CD4-positive, alpha-beta T cell treated with Interleukin-15 for 4 hours (primary cell): Measurements from ENCODE around the gene ZBTB25.

ENCODE experiments used
- DNase-seq: peaks from one replicate; pipeline ENCODE4 v3.0.0-alpha.2; 2020; ENCODE audit warnings: low spot score

ZBTB25 gene

DNA sequence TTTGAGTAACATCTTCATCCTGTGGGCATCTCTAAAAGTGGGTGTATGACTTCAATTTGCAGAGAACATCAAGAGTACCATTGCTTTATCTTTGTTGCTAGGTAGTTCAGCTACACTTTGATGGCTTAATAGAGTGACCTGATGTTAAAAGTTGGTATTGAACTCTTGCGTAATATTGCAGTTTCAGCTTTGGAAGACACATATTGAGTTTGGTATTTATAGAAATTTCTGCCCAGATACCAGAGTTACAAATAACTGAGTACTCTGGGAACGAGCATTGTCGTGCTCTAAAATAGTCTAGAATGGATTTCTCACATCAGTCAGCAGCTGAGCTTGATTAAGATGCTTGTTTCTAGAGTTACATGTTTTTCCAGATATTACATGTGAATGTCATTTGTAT is 63.1 kb downstream of the ZBTB25 start:
- no peak for DNase-seq

- DNase-seq: no peak
Observed at GRCh38 chr14:64439141-64439540, 64.5 kb downstream of the ZBTB25 start.

GRCh38 chr14:64438181-64438841 is 65.3 kb downstream of the ZBTB25 start:
- DNase-seq: peak; percentile 19

DNA sequence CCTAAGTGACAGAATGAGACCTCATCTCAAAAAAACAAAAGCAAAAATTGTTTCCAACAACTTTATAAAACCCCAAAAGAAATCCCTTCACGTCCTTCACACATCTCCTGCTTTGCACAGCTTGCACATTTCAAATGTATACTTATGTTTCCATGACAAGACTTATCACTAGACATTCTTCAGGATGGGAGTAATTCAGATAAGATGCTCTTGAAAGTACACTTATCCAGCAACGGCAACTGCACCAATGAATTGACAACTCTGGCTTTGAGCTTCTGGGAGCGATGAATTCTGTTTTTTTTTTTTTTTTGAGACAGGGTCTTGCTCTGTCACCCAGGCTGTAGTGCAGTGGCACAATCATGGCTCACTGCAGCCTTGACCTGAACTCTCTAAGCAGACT is 69.1 kb downstream of the ZBTB25 start:
- DNase-seq: no peak

- DNase-seq: no peak
Observed at GRCh38 chr14:64423987-64424386, 79.7 kb downstream of the ZBTB25 start.

- DNase-seq: no peak
Observed at GRCh38 chr14:64422756-64423155, 80.9 kb downstream of the ZBTB25 start.

GRCh38 chr14:64422005-64422404 is 81.6 kb downstream of the ZBTB25 start:
- DNase-seq: no peak

- no peak for DNase-seq
Observed at GRCh38 chr14:64421166-64421565, 82.5 kb downstream of the ZBTB25 start.

DNA sequence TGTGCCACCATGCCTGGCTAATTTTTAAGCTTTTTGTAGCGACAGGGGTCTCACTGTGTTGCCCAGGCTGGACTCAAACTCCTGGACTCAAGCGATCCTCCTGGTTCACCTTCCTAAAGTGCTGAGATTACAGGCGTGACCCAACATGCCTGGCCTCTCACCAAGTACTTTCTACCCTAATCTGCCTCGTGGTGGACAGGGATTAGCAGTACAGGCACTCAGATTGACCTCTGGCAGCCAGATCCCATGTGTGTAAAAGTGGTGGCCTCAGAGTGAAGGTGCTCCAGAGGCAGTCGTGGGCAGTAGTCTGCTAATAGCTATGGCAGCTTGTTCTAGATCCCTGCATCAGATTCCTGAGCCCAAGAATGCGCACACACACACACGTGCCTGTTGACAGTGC is 84.6 kb downstream of the ZBTB25 start:
- DNase-seq: no peak

- DNase-seq: no peak
Observed at GRCh38 chr14:64417771-64418125, 85.9 kb downstream of the ZBTB25 start.

DNA sequence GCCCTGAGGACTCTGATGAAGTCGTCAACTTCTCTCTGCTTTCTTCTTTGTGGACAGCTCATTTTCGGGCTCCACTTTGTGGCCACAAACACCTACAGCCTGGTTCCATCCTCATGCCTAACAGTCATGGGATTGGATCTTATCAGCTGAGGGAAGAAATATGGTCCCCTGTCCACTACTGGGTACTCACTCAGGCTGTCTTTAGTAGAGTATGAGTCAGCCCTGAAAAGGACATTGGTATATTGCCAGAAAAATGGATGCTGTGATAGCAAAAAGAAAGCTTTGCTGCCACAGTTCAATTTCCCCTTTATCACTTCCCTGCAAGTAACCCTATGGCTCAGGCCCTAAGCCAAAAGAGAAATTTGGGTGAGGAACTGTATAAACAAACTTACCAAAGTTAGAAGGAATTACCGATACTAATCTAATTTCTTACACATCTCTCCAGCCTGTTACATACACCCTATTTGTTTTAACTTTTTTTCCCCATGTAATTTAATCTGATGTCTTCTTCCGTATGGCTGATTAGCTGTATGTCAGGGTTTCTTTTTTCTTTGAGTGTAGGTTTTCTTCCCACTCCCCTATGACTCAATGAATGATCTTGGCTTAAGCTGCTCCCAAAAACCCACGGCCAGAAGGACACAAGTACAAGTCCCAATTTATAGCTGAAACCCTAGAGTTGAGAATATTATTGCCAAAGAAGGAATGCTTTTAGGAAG is 86.4 kb downstream of the ZBTB25 start:
- DNase-seq: no peak

- no peak for DNase-seq
Observed at GRCh38 chr14:64416348-64416932, 87.2 kb downstream of the ZBTB25 start.

DNA sequence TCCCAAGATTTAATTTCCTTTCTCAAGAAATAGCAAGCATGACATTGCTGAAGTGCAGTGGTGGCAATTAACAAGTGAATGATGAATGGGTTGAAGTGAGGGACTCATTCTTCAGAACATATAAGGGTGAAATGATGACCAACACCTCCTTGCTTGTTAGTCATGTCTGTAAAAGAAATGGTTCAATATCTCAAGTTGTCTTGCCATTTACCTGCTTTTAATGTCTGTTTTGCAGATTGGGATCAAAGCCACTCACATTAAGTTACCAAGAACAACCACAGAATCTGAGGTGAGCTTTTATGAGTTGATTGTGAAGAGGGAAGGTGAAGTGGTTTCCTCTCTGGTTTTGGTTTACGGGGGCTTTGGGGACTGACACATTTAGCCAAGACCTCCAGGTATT is 91.4 kb downstream of the ZBTB25 start:
- no peak for DNase-seq

GRCh38 chr14:64411001-64411400 is 92.6 kb downstream of the ZBTB25 start:
- DNase-seq: no peak

- no peak for DNase-seq
Observed at GRCh38 chr14:64410084-64410774, 93.4 kb downstream of the ZBTB25 start.

- DNase-seq: no peak
Observed at GRCh38 chr14:64409126-64409920, 94.3 kb downstream of the ZBTB25 start.

GRCh38 chr14:64407329-64407728 is 96.3 kb downstream of the ZBTB25 start:
- DNase-seq: no peak

DNA sequence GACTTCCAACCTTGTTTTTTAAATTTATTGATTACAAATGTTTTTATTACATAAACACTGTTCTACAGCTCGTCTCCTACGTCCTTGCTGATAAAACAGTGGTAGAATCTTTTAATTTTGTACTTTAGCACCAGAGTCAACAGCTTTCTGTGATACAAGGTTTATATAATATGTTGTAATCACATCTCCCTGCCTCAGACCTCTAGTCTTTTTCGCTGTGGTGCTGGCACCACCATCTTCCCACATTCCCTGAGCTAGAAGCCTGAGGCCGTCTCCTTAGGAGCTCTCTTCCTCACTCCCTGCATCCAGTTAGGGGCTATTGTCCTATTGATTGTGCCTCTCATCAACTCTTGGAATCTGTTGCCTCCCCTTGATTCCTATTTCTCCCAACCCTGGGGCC is 98.3 kb downstream of the ZBTB25 start:
- DNase-seq: no peak

DNA sequence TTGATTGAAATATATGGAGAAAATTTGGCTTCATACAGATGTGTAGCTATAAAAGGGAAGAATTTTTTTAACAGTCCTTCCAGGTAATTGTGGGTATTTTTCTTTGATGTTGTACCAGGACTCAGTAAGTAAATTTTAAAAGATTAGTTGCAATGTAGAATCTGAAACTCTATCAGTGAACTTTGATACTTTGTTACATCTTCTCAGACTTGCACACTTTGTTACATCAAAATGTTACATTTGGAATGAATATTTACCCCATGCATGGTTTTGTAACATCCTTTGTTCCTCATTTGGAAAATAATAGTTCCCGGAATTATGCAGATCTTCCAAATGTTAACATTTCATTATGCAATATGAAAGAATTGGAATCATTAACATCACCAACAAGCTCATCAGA is 101.7 kb downstream of the ZBTB25 start:
- DNase-seq: no peak

DNA sequence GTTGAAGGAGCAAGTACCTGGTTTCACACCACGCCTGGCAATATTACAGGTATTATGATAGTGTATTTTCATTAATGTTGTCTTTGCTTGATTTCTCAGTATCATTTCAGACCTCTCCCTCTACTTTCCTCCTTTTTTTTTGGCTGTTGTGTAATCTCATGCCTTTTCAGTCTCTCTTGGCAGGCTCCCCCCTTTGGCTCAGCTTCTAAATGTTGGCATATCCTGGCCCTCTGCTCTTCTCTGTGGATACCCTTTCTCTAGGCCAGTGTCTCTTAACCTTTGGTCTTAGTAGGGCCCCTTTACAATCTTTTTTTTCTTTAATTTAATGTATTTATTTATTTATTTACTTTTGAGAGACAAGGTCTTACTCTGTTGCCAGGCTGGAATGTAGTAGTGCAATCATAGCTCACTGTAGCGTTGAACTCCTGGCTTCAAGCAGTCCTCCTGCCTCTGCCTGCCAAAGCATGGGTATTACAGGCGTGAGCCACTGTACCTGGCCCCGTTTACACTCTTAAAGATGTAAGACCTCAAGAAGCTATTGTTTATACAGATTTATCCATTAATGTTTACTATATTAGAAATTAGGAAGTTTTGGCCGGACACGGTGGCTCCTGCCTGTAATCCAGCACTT is 102.7 kb downstream of the ZBTB25 start:
- DNase-seq: no peak
